GM12872 (cell line): Measurements from ENCODE around the gene GPSM1.

Source experiments
- TF ChIP-seq, protein P1 (sequence below): IDR thresholded peaks from 3 replicates; pipeline ENCODE4 v1.5.1; 2011; ENCODE audit warnings: low read depth, mild to moderate bottlenecking, low read length, moderate library complexity; ENCODE audit not compliant: insufficient read depth

The GPSM1 gene

DNA sequence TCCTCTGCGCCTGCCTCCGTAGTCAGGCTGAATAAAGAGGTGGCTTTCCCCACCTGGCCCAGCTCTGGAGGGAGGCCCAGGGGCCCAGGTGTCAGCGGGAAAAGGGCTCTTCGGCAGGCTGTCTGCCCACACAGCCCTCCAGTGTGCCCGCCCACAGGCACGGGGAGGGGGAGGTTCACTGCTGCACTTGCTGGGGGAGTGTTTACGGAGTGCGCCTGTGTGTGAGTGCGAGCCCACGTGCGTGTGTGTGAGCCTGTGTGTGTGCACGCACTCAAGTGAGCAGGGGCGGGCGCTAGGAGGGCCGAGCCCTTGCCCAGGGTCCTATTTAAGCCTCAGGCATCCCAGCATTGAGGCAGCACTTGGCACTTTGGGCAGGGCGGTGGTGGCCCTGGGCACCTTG is 25.3 kb downstream of the GPSM1 start:
- TF ChIP-seq, protein P1, sequence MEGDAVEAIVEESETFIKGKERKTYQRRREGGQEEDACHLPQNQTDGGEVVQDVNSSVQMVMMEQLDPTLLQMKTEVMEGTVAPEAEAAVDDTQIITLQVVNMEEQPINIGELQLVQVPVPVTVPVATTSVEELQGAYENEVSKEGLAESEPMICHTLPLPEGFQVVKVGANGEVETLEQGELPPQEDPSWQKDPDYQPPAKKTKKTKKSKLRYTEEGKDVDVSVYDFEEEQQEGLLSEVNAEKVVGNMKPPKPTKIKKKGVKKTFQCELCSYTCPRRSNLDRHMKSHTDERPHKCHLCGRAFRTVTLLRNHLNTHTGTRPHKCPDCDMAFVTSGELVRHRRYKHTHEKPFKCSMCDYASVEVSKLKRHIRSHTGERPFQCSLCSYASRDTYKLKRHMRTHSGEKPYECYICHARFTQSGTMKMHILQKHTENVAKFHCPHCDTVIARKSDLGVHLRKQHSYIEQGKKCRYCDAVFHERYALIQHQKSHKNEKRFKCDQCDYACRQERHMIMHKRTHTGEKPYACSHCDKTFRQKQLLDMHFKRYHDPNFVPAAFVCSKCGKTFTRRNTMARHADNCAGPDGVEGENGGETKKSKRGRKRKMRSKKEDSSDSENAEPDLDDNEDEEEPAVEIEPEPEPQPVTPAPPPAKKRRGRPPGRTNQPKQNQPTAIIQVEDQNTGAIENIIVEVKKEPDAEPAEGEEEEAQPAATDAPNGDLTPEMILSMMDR, result no peak

- TF ChIP-seq, protein P1, result no peak
Measured at GRCh38 chr9:136353088-136353487, 25.7 kb downstream of the GPSM1 start.

- TF ChIP-seq, protein P1, result no peak
Measured at GRCh38 chr9:136353757-136354488, 26.6 kb downstream of the GPSM1 start.

DNA sequence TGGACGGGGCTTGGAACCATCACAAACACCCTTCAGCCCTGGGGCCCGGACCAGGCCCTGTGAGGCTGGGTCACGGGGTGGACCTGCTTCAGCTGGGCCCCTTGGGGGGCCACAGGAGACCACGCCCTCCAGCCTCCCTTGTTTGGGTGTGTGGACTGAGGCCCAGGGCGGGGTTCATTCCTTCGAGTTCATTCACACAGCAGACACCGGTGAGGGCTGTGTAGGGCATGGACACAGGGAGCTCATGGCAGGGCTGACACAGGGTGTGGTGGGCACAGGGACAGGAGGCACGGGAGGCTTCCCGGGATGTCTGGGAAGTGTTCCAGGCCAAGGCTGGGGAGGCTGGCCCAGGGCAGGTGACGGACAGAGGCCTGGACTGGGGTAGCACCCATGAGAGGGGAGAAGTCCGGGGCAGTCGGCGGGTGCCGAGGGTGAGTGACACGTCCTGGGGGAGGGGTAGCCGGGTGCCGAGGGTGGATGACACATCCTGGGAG is 27.3 kb downstream of the GPSM1 start:
- TF ChIP-seq, protein P1, result no peak

GRCh38 chr9:136355616-136356557 is 28.5 kb downstream of the GPSM1 start:
- TF ChIP-seq, protein P1, result no peak

- TF ChIP-seq, protein P1, result no peak
Measured at GRCh38 chr9:136357202-136357725, 29.9 kb downstream of the GPSM1 start.

DNA sequence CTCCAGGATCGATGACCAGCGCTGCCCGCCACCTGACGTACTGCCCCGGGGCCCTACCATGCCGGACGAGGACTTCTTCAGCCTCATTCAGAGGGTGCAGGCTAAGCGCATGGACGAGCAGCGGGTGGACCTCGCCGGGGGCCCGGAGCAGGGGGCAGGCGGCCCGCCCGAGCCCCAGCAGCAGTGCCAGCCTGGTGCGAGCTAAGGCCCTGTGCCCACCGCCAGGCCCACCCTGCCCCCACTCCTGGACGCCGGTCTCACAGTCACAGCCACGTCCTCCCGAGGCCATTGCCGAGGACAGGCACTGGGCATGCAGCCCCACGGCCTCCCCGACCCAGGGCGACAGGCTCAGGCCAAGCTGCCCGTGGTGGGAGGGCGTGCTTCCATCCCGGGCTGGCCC is 30.7 kb downstream of the GPSM1 start:
- TF ChIP-seq, protein P1, result no peak
